GM10248 (cell line): ENCODE results near the gene SCN2B.

Source experiments
- CTCF ChIA-PET: fragments of 300-600 bp; sonication (Branson Sonifier 250); formaldehyde crosslinking; extraction: SDS; loops from one replicate; lab custom pipeline; 2021; ENCODE audit warnings: antibody characterized with exemption; lab: Yijun Ruan, JAX
- POLR2A ChIA-PET: fragments of 350-650 bp; sonication (Branson Sonifier 250); formaldehyde crosslinking; extraction: SDS; loops from one replicate; lab custom pipeline; 2020; ENCODE audit warnings: antibody characterized with exemption; lab: Yijun Ruan, JAX
- DNase-seq: peaks from one replicate; pipeline ENCODE4 v3.0.0; 2012; ENCODE audit errors: extremely low spot score
- CTCF ChIP-seq: IDR thresholded peaks from 2 replicates; pipeline ENCODE4 v1.5.1; 2012; ENCODE audit warnings: mild to moderate bottlenecking, low read depth; ENCODE audit errors: extremely low read depth, missing control alignments, control extremely low read depth

Gene SCN2B

GRCh38 chr11:118167253-118167652 is 9.2 kb downstream of the SCN2B start:
- TF ChIP-seq CTCF: no peak
- ChIA-PET POLR2A (no interaction called here), CTCF (interaction anchor here (1.3 kb wide), 1 partner anchor 184 kb away, joined by 3 read pairs; no protein-coding TSS in a partner anchor)
- DNase-seq: no peak

GRCh38 chr11:118166641-118167040 is 9.8 kb downstream of the SCN2B start:
- no peak for TF ChIP-seq CTCF
- CTCF ChIA-PET: no interaction called here
- POLR2A ChIA-PET: no interaction called here
- no peak for DNase-seq

- ChIA-PET POLR2A (no interaction called here), CTCF (interaction anchor here (1.2 kb wide), 1 partner anchor 126 kb away, joined by 3 read pairs; no protein-coding TSS in a partner anchor)
- DNase-seq: no peak
- no peak for TF ChIP-seq CTCF
Observed at GRCh38 chr11:118164885-118165284, 11.6 kb downstream of the SCN2B start.

GRCh38 chr11:118163494-118163893 is 12.9 kb downstream of the SCN2B start:
- CTCF ChIA-PET: interaction anchor here (1.1 to 1.6 kb wide), 4 partner anchors 9 to 128 kb away, joined by 3 to 14 read pairs (median 4); no protein-coding TSS in a partner anchor
- POLR2A ChIA-PET: no interaction called here
- no peak for DNase-seq
- TF ChIP-seq CTCF: no peak

GRCh38 chr11:118162846-118163245 is 13.6 kb downstream of the SCN2B start:
- TF ChIP-seq CTCF: no peak
- DNase-seq: no peak
- ChIA-PET POLR2A (no interaction called here), CTCF (interaction anchor here (1.4 to 1.6 kb wide), 2 partner anchors 10 to 36 kb away, joined by 3 to 14 read pairs; no protein-coding TSS in a partner anchor)

- POLR2A ChIA-PET: no interaction called here
- no peak for TF ChIP-seq CTCF
- no peak for DNase-seq
- CTCF ChIA-PET: no interaction called here
Observed at GRCh38 chr11:118161786-118162185, 14.7 kb downstream of the SCN2B start.
